Measurements from ENCODE around the gene BCAN. TPM values are rescaled to one million over a fixed set of nuclear protein-coding genes. Genes with fewer than 3 reads are reported as not detected.

The BCAN gene
- total RNA-seq, 4 donors from 2014 or later, result not detected

DNA sequence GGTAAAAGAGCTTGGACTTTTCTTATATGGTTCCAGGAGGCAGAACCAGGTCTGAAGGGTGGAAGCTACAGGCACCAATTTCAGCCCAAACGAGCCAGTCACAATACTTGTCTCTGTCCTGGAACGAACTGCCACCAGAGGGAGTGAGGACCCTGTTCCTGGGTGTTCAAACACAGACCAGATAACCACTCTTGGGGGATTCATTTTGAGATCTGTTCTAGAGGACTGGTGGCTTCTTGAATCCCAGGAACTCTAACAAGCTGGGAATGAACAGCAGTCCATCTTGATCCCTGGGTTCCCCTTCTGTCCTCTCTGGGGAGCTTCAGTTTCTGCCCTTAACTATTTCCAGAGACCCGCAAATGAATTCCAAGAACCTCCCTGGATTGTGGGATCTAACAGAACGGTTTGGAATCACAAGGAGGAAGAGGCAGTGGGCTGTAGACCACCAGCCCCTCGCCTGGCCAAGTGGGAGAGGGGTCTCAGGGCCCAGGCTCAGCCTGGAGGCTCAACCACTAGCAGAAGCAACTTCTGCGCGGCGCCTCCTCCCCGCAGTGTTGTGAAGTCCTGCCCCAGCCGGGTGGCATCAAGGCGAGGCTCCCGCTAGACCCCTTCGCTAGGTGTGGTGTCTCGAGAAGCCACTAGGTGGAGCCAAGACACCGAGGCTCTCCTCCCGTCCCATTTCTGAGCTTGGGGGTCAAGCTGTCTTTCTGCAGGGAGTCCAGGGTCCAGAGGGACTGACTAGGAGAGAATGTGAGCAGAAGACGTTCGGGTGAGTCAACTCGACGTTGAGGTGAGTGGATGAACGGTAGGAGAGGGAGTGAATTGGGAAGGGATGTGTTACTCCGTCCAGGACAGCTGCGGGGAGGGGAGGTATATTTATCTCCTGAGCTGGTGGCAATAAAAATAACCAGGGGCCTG, 47.4 kb downstream of the BCAN start:
- TF ChIP-seq, protein P1, sequence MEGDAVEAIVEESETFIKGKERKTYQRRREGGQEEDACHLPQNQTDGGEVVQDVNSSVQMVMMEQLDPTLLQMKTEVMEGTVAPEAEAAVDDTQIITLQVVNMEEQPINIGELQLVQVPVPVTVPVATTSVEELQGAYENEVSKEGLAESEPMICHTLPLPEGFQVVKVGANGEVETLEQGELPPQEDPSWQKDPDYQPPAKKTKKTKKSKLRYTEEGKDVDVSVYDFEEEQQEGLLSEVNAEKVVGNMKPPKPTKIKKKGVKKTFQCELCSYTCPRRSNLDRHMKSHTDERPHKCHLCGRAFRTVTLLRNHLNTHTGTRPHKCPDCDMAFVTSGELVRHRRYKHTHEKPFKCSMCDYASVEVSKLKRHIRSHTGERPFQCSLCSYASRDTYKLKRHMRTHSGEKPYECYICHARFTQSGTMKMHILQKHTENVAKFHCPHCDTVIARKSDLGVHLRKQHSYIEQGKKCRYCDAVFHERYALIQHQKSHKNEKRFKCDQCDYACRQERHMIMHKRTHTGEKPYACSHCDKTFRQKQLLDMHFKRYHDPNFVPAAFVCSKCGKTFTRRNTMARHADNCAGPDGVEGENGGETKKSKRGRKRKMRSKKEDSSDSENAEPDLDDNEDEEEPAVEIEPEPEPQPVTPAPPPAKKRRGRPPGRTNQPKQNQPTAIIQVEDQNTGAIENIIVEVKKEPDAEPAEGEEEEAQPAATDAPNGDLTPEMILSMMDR (IDR thresholded peaks at IDR 0.05), result peak in 2 of 3 donors; percentile 54 to 73
- ATAC-seq (ENCODE audit: low FRiP score), result peak; percentile 82
- peak; percentile 56 for DNase-seq (ENCODE audit: low spot score)

DNA sequence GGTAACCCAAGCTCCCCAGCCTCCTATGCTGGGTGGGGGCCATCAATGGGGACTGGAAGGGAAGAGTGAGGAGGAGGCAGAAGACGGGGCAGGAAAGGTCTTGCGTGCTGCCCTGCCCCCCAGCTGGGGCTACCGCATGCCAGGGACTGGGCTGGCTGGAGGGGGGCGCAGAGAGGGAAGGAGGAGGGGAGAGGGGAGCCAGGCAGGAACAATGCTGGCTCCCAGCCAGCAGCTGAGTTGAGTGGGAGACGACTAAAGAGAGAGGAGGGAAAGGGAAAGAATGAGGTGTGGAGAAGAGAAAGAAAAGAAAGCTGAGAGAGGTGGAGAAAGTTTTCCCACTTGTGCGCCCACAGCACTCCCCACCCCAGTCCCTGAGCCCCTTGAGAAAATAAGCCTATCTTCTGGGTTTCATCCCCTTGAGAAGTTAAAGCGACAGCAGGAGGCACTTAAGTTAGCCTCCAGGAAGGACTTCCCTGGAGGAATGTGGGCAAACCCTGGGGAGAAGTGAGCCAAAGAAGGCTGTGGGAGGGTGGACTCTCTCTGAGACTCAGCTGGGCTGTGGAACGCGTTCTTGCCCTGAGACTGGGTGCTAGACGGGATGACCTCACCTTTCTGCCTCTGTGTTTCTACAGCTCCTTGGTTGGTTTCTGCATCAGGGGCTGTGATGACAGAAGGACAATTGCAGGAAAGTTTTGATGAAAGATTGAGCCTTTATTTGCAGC, 48.2 kb downstream of the BCAN start:
- ATAC-seq (ENCODE audit: low FRiP score), result no peak
- TF ChIP-seq, protein P1 (IDR thresholded peaks at IDR 0.05), result no peak

DNA sequence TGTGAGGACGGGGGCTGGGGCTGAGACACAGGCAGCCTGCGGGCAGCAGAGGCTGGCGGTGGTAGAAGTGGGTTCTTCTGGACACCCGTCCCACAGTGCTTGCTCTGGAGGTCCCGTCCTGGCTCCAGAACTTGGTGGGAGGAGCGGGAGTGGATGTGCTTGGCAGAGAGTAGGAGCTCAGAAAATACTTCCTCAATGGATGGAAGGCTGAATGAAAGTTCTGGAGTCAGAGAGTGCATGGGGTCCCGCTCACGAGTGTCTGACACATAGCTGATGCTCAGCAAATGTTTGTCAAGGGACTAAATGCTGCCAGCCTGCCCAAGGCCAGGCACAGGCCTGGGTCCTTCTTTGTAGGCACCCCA, 48.7 kb downstream of the BCAN start:
- ATAC-seq (ENCODE audit: low FRiP score), result no peak
- TF ChIP-seq, protein P1 (IDR thresholded peaks at IDR 0.05), result no peak
- DNase-seq (ENCODE audit: low spot score), result no peak

More for the DNA sequence above, 48.2 kb downstream of the BCAN start:
- no peak for DNase-seq (ENCODE audit: low spot score)

DNA sequence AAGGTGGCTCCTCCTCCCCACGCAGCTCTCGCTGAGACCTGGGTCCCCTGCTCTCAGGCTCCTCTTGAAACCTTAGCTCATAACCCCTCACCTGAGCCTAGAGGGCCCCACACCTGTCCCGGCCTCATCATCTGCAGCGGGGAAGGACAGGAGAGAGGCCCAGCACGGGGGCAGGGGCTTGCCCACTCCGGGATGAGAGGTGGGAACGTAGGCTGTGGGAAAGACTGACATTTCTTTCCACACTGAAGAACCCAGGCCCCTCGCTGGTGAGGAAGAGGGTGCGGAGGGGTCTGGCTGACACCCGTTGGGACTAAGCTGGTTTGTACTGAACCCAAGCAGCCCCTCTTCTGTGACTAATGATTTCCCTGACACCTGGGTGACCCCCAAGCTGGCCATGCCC, 49.3 kb downstream of the BCAN start:
- TF ChIP-seq, protein P1 (IDR thresholded peaks at IDR 0.05), result no peak
- no peak for ATAC-seq (ENCODE audit: low FRiP score)
- no peak for DNase-seq (ENCODE audit: low spot score)

DNA sequence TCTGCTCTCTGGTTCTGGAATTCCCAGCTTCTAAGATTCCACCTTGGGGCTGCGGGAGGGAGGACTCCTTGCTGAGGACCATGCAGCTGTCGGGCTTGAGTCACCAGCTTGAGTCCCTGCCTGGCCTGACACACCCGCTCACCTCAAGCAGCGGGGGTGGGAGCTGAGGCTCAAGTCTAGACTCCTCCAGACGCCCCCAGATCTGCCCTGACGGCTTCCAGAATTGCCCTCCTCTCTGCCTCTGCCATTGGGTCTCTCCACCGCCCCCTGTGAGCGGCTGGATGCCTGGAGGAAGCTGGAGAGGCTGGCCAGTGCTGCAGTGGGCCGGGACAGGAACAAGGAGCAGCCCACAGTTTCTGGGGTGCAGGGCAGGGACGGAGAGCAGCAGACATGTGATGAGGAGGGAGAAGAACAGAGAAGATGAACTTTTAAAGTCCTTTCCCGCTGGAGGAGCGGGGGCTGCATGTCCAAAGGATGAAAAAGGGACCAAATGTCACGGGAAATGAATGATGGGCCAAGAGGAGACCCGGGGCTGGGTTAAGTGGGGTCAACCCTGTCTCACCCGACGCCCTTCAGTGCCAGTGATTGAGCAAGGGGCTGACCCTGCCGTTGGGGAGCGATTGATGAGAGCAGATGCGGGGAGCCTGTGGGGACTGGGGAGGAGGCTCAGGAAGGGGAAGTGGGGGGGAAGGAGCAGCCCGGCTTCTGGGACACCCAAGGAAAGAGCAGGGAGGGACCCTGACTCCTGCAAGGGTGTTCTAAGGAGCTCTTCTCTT, 49.9 kb downstream of the BCAN start:
- DNase-seq (ENCODE audit: low spot score) (no peak), ATAC-seq (ENCODE audit: low FRiP score) (peak; percentile 54)
- TF ChIP-seq, protein P1 (IDR thresholded peaks at IDR 0.05), result no peak

DNA sequence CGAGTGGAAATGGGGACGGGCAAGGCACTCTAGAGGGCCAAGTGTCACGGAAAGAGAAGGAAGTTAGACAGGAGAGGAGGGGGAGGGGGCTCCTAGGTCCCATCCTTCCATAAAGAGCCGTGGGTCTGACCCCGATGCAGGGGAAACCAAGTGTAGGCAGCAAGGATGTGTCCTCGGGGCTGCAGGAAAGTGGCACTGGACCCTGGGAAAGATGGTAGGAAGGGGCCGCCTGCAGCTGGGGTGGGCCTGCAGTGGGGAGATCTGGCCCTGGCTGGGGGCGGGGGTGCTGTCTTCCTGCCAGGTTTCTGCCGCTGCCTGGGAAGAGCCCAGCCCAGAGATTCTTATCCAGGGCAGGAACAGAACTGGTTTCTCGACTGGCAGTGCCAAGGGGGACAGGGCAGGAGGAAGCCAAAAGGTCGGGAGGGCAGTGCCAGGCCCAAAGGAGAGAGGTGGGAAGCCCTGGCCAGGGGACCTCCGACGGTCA, 50.6 kb downstream of the BCAN start:
- DNase-seq (ENCODE audit: low spot score) (no peak), ATAC-seq (ENCODE audit: low FRiP score) (no peak)

More for the DNA sequence above, 50.6 kb downstream of the BCAN start:
- TF ChIP-seq, protein P1 (IDR thresholded peaks at IDR 0.05), result no peak
